PFSK-1 (cell line): ENCODE measurements around the gene APBA2.

Source experiments
- POLR2AphosphoS5 ChIP-seq: IDR thresholded peaks from 2 replicates; pipeline ENCODE4 v1.6.1; 2012; ENCODE audit warnings: low read depth, mild to moderate bottlenecking, control low read depth, low read length, moderate library complexity
- REST ChIP-seq, 2 experiments: IDR thresholded peaks; 2 replicates each; pipeline versions ENCODE4 v1.6.1 to v1.8.0; 2011 to 2012; ENCODE audit warnings: low read depth in 2 of 2, low read length in 2 of 2, control low read depth in 1 of 2, inconsistent platforms in 1 of 2, mild to moderate bottlenecking in 1 of 2, moderate library complexity in 1 of 2; ENCODE audit not compliant: insufficient read depth in 1 of 2
- TAF1 ChIP-seq: IDR thresholded peaks from 2 replicates; pipeline ENCODE4 v1.6.1; 2012; ENCODE audit warnings: low read length, control low read depth, borderline replicate concordance; ENCODE audit not compliant: insufficient read depth

DNA sequence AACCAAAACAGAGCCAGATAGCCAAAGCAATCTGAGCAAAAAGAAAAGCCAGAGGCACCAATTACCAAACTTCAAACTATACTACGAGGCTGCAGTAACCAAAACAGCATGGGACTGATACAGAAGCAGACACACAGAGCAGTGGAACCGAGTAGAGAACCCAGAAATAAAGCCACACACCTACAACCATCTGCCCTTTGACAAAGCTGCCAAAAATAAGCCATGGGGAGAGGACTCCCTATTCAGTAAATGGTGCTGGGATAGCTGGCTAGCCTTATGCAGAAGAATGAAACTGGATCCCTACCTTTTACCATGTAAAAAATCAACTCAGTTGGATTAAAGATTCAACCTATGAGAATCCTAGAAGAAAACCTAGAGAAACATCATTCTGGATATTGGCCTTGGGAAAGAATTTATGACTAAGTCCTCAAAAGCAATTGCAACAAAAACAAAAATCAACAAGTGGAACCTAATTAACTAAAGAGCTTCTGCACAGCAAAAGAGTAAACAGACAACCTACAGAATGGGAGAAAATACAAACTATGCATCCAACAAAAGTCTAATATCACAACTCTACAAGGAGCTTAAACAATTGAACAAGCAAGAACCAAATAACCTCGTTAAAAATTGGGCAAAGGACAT is 95.1 kb downstream of the APBA2 start:
- TF ChIP-seq REST (IDR thresholded peaks at IDR 0.05; ENCODE audit: insufficient read depth in 1 of 2, low read depth in 2 of 2, low read length in 2 of 2): no peak
- TF ChIP-seq TAF1: no peak
- no peak for TF ChIP-seq POLR2AphosphoS5
